ENCODE data around the gene MSI2. TPM values are rescaled to one million over a fixed set of nuclear protein-coding genes. Genes with fewer than 3 reads are reported as not detected.

The MSI2 gene
- total RNA-seq, 1 donor from 2014 or later, result 178 TPM

DNA sequence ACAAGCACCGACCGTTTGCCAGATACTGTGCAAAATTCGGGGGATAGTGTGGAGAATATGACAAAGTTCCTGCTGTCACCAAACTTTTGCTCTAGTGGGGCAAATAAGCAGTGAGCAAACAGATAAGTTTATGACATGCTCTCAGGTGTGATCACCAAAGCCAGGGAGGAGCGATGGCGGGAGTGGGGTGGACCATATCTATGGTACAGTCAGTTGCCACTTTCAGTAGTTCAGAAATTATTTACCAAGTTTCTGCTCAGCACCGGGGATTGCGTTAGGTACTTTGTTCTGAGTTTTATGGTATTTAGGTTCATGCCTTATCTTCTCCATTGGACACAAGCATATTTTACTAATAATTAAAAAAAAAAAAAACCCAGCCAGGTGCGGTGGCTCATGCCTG, 11.9 kb downstream of the MSI2 start:
- intact Hi-C loops (cut with micrococcal nuclease), result no loop called here

DNA sequence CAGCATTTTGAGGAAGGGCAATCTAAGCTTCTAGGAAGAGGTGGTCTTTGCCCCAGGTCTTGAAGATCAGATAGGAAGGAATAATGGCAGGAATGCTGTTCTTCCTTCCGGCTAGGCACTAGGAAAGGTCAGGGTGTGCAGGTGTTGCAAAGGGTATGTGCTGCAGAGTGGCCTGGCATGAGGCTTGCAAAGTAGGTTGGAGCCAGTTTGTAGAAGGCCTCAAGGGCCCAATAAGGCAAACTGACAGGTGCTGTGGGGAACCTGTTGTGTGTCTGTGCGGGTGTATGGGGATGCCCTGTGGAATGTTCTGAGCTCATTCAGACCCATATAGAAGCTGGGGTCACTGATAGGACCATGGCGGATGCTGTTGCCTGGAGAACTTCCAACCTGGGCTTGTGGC, 12.7 kb downstream of the MSI2 start:
- intact Hi-C loops (cut with micrococcal nuclease), result no loop called here

DNA sequence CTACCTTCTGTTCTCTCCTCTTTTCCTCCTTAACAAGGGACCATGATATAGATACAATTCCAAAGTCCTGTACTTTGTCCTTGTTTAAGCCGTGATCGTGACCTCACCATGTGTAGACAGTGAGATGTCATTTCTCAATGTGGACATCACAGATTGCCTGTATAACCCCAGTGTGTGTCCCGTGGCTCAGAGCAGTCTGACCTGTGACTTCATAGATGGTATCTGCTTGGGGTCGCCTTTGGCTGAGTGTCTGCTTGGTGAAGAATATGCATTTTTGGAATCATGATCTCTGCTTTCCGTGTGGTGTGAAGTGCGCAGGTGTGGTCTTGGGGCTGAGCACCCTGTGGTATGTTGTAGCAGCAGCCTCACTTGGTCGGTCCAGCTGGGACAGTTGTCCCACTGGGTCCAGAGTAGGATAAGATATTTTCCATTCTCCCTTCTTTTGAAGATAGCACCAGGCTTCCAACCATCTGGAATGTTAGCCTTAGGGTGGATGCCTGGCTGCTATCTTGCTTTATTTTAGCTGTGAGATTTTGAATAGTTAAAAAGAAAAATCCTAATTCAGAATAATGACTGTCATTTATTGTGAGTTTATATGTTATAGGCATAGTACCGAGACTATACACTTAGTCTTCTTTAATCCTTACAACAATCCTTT, 13.4 kb downstream of the MSI2 start:
- intact Hi-C loops (cut with micrococcal nuclease), result no loop called here

DNA sequence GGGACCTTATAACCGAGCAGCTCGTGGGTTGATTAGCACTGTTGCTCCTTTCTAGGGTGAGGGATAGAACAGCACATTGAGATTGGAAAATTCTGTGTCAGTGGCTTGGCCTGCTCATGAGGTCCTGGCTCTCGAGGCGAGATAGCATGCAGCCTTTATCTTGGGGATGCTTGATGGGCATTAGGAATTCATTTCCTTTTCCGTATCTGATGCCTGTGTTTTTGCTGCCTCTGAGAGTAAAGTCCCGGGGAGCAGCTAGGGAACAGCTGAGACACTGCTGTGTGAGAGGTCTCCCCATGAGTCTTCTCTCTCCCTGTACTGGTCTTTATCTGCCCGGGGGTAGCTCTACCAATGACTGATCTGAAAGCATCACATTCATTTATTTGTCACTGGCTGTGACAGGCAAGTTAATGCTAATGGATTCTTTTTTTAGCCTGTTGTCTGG, 14.5 kb downstream of the MSI2 start:
- intact Hi-C loops (cut with micrococcal nuclease), result no loop called here

DNA sequence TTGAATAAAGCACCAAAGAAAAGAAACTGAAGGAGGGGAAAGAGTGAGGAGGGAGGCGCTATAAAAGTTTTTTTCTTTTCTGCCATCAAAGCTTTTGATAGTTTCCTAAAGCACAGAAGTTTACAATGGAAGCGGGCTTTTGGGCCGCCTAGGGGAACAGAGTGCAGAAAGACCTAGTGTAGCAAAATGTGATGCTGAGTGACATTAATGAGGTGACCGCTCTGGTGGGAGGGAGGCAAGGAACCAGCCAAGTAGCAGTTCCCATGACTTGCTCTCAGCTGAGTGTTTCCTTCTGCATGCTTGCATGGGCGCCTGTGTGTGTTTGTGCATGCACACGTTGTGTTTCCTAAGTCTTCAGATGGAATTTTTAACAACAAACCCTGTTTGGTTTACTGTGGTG, 15.5 kb downstream of the MSI2 start:
- intact Hi-C loops (cut with micrococcal nuclease), result no loop called here

DNA sequence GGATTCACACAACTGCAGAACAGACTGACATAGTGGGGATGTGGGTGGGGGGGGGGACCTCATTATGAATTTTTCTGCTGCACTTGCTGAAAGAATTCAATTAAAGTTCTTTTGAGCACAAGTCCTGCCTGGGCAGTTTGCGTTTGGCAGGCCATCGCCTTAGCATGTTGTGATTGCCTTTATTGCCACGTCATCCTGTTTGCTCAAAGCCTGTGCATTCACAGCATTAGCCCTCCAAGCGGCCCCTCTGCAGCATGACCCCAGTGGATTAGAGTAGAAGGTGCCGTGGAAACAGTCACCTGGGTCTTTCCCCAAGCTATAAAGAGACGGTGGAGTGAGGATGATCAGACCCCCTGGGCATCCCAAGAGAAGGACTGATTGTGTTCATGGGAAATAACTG, 17.2 kb downstream of the MSI2 start:
- intact Hi-C loops (cut with micrococcal nuclease), result no loop called here

DNA sequence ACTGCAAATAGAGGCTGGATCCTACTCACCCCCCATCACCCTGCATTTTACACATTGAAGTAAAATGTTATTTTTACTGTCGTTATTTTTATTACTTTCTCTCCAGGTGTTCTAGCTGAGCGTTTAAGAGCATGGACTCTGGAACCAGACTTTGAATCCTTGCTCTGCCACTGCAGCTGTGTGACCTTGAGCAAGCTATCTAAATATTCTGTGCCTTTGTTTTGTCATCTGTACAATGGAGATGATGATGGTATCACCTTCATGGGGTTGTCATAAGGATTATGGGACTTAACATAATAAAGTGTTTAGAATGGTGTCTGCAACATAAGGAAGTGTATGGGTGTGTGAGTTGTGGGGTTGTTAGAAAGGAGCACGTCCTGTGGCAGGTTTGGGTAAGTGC, 17.8 kb downstream of the MSI2 start:
- intact Hi-C loops (cut with micrococcal nuclease), result no loop called here

DNA sequence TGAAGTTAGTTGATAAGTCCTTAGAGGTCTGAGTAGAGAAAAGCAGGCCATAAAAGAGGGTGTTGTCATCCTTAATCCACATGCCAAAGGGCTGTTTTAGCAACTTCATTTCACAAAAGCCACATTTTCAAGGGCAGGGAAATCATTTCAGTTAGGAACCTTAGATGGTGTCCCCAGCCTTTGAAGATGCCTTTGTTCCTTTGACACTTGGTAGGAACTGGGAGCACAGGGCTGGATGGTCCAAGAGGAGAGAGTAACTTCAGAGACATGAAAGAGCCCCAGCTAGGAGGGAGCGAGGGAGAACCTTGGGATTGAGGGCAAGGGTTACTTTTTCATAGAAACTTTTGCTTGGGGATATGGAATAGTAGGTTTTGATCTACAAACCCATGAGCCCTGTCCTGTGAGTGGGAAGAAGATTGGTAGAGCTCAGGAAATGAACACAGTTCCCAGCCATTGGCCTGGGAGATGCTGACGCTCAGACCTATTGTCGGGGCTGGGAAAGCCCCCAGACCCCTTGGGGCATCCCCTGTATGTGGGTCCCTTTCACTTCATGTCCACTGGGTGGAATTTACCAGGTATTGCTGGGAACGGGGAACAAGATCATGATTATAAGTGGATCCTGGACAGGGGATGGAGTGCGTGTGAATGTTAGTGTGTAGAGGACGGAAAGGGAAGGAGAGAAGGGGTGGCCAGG, 18.9 kb downstream of the MSI2 start:
- intact Hi-C loops (cut with micrococcal nuclease), result no loop called here

DNA sequence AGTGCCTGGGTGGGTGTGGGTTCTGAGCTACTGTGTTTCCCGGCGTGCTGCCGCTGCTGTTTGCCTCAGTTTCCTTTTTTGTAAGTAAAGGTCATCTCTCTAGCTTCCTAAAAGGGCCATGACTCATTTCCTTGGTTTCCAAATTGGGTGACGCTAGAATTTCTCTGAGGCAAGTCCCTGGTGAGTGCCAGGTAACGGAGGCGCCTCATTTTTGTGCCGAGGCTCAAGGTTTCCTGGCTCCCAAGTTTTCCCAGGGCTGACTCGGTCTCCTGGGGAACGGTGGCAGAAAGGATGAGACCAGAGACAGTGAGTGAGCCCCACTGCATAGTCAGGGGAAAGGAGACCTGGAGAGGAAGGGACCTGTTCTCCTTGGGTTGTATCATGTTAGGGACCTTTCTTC, 20.3 kb downstream of the MSI2 start:
- intact Hi-C loops (cut with micrococcal nuclease), result no loop called here

DNA sequence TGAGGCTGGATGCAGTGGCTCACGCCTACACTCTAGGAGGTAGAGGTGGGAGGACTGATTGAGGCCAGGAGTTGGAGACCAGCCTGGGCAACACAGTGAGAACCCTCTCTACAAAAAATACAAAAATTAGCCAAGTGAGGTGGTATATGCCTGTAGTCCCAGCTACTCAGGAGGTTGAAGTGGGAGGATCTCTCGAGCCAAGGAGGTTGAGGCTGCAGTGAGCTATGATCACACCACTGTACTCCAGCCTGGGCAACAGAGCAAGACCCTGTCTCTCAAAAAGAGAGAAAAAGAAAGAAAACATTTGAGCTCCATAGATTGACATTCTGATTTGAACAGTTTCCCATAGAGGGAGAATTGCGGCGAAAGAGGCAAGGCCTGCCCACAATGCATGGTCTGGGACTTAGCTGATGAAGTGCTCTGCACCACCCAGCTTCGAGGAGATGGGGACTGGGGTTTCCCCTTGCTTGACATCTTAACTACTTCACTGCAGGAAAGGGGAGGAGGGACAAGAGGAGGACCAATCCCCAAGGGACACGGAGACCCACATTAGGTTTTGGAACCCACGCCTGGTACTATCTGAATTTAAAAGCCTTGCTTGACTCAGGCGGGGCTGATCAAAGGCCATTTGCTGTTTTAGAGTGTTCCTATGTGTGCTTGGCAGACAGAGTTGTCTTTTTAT, 21.7 kb downstream of the MSI2 start:
- intact Hi-C loops (cut with micrococcal nuclease), result no loop called here

DNA sequence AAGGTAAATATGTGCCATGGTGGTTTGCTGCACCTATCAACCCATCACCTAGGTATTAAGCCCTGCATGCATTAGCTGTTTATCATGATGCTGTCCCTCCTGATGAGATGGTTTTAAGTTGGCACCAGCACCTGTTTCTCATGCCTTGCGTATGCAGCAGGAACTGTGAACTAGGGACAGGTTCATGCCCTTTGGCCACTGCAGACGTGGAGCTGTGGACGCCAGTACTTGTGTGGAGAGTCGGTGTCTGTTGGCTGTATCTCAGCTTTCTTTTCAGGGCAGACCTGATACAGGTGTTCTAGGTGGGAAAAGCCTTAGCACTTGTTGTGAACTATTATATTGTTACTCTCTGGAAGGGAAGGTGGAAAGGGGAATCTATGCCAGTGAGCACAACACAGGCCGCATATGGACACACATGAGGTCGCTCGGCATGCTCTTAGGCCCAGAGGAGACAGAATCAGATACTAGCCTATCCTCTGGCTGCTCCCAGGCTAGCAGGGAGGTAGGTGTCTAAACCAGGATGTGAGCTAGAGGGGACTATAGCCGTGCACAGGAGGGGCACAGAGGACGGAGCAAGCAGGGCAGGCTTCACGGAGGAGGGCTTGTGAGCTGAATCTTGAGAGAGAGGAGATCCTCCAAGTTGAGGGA, 22.5 kb downstream of the MSI2 start:
- intact Hi-C loops (cut with micrococcal nuclease), result no loop called here

DNA sequence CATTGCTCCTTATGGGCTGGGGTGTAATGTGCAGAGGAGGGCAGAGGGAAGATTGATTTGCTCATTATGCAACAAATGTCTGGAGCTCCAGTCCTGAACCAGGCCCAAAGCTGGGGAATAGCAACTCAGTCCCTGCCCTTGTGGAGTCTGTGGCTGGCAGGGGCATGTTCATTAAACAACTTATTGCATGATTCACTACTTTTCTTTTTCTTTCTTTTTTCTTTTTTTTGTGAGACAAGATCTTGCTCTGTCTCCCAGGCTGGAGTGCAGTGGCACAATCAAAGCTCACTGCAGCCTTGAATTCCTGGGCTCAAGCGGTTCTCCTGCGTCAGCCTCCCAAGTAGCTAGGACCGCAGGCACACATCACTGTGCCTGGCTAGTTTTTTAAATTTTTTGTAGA, 23.1 kb downstream of the MSI2 start:
- intact Hi-C loops (cut with micrococcal nuclease), result no loop called here

DNA sequence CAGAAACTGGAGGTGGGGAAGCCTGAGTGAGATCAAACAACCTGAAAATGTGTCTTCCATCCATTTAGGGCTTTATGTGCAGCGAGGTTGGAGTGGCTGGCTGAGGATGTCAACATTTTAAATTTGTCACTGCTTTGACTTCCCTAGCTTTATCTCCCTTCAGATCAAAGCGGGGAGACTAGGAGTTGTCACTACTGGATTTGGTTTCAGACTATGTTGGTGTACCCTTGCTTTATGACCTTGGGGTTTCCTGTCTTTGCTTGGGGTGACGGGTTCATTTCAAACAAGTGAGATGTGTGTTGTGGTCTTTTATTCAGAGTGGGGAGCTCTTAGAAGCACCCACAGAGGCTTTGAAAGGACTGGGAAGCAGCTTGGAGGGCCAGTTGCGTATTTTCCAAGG, 25.6 kb downstream of the MSI2 start:
- intact Hi-C loops (cut with micrococcal nuclease), result loop anchor here (5.0 kb wide), 2 partner anchors 125 to 180 kb away; no protein-coding TSS in a partner anchor

DNA sequence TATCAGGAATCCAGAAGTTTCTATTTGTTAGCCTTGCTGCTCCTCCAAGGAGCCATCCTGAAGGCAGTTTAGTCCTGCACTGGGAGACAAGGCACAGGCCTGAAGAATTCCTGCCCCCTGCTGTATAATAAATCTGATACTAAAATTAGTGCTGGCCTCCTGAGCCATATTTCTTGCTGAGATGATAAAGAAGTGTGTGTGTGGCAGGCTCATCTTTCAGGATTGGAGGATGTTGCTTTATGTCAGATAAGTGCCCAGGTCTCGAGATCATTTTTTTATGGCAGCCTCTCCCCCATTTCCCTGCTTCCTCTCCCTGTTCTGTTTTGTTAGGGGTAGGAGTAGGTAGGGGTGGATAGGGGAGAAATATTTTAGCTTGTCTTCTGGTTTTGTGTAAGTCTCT, 26.0 kb downstream of the MSI2 start:
- intact Hi-C loops (cut with micrococcal nuclease), result loop anchor here (5.0 kb wide), 2 partner anchors 125 to 180 kb away; no protein-coding TSS in a partner anchor

DNA sequence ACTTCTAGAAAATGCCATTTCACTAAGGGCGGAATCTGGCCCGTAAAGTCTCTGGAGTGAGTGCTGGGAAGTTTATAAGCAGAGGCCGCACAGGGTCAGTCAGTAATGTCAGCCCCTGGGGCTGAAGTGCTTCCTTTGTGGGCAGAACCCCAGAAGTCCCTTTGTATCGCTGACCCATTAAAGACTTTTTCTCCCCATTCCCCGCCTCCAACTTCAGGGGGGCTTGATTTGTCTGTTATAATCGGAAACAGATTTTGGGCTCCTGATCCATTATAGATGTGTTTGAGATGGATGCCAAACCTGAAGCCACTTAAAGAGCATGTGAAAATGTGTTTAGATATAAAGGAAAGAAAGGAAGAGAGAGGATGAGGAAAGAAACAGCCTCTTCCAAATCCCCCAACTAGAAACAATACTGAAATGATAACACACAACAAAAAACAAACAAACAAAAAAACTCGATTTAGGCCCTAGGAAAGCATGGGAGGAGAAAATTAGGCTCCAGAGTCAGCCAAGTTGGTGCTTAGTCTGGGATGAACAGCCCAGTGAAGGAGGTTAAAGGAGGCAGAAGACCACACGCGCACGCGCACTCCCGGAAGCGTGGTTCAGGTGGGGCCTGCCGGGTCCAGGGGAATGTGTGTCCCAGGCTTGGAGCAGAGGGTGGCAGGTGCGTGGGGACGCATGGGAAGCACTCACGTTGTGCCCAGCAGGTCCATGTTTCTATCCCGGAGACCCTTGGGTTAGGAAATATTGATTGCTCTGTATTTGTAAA, 27.1 kb downstream of the MSI2 start:
- intact Hi-C loops (cut with micrococcal nuclease), result loop anchor here (5.0 kb wide), 2 partner anchors 124 to 179 kb away; no protein-coding TSS in a partner anchor

DNA sequence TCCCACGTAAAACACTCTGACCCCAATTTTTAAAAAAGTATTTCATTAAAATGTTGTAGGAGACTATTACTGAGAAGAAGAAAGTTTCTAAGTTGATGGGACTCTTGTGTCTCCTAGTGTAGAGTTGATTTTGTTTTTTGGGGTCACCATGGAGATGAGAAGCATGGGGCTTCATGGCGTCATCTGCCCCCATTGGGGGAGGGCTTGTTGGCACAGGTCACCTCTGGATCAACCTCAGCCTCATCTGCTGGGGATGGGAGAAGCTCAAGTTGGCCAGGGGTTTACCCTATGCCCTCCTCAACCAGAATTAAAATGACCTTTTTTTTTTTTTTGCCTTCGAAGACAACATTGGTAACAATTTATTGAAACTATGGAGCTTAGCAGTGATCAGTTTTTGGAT, 28.3 kb downstream of the MSI2 start:
- intact Hi-C loops (cut with micrococcal nuclease), result loop anchor here (5.0 kb wide), 2 partner anchors 123 to 178 kb away; no protein-coding TSS in a partner anchor

DNA sequence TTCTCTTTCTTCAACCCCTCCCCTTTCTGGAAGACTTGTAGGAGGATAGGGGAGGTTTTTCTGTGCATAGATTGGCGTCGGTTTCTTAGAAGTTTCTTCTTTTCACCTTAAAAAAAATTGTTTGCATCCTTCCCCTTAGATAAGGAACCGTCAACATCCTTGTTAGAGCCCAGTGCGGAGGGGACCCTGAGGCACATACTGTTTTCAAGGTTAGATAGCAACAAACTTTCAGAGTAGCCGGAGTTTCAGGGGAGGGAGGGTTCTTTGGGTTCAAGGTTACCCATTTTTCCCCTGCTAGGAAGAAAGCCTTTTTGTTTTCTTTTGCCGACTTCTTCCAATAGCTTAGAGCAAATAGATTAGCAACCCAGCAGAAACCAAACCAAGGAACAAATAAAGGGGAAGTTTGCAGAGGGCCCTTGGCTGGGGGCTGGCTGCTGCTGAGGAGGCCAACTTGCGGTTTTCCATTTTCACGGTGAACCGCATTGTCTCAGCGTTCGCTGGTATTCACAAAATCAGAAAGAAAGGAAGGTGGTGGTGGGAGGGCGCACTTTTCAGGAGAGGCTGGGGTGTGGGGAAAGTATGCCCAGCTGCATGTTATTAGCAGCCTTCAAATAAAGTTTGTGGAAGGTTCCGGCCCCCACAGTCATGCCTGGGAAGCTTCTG, 28.8 kb downstream of the MSI2 start:
- intact Hi-C loops (cut with micrococcal nuclease), result loop anchor here (1.0 to 5.0 kb wide), 5 partner anchors 28 to 177 kb away; no protein-coding TSS in a partner anchor

DNA sequence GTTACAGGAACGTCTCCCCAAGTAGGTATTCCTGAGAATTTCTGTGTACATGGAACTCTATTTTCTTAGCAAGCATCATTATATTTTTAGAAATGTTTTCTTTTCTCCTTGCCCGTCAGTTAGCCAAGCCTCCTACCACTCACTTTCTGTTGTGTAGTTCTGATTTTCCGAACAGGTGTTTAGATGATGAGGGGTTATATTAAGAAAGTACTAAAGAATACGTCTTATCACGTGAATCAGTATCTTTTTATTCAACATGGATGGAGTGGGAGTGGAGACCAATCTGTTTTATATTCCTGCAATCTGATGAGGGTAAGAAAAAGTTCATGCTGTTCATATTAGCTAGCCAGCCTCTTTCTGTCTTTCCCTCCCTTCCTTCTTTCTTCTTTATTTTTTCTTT, 29.4 kb downstream of the MSI2 start:
- intact Hi-C loops (cut with micrococcal nuclease), result loop anchor here (1.0 kb wide), 3 partner anchors 28 to 156 kb away; no protein-coding TSS in a partner anchor

DNA sequence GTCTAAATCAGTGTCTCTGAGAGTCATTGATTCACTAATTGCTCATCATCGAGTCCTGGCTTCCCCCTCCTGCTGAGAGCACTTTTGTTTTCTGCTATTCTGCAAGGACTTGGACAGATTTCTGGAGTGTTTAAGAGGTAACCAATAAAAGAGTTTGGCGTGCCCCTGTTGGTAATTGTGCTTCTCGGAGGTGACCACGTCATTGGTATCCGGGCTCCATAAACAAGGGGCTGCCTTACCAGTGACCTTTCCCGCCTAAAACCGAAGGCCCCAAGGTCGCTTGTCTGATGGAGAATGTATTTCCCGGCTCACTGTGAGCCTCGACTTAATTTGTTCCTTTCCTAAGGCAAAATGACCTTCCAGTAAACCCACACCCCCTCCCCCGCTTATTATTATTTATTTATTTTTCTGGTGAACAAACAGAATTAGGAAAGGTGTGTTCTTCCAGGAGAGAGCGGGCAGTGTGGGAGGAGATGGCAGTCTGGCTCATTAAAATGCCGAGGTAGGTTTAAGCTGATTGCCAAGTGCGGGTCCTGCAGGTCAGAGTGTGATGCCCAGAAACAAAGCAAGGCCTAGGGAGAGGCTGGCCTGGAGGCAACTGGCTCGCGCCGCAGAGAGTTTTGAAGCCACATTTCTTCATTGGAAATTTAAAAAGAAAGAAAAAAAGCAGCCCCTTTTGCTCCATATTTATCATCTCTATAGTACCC, 30.2 kb downstream of the MSI2 start:
- intact Hi-C loops (cut with micrococcal nuclease), result no loop called here

All from T-helper 1 cell treated with Interleukin-12 subunit alpha and Interleukin-12 subunit beta and Interleukin-4 antibody, amounts not matched to agents 30 ng/mL and 1 ng/mL, for 36 hours (primary cell).